DOHH2 (cell line): ENCODE results near the gene ADCY1.

Experiments used
- H3F3A ChIP-seq: fragments of 200-600 bp; sonication (generic), shearing (Covaris generic); 2 replicates; pipeline ENCODE4 v1.6.0; 2016; ENCODE audit warnings: antibody characterized with exemption, mild to moderate bottlenecking; ENCODE audit not compliant: control insufficient read depth, insufficient read depth
- H3K27ac ChIP-seq: fragments of 200-600 bp; sonication (generic); 2 replicates; pipeline ENCODE4 v1.5.1; 2014; ENCODE audit warnings: low read depth, mild to moderate bottlenecking, low read length, moderate library complexity
- H3K27me3 ChIP-seq: fragments of 200-600 bp; sonication (generic); 2 replicates; pipeline ENCODE4 v1.6.1; 2014; ENCODE audit warnings: mild to moderate bottlenecking, low read length, mixed read lengths; ENCODE audit not compliant: control insufficient read depth
- H3K36me3 ChIP-seq: fragments of 200-600 bp; sonication (generic); 2 replicates; pipeline ENCODE4 v1.6.1; 2014; ENCODE audit warnings: mild to moderate bottlenecking, low read length, moderate library complexity, mixed read lengths; ENCODE audit not compliant: control insufficient read depth
- H3K4me1 ChIP-seq: fragments of 200-600 bp; sonication (generic); 2 replicates; pipeline ENCODE4 v1.6.1; 2014; ENCODE audit warnings: mild to moderate bottlenecking, low read length, mixed read lengths; ENCODE audit not compliant: control insufficient read depth
- H3K4me2 ChIP-seq: fragments of 200-600 bp; sonication (generic); 2 replicates; pipeline ENCODE4 v1.6.0; 2014; ENCODE audit warnings: mild to moderate bottlenecking, low read length, moderate library complexity
- H3K4me3 ChIP-seq: fragments of 200-600 bp; sonication (generic); 2 replicates; pipeline ENCODE4 v1.5.1; 2014; ENCODE audit warnings: mild to moderate bottlenecking, low read length, mixed read lengths
- H3K79me2 ChIP-seq: fragments of 200-600 bp; sonication (generic); 2 replicates; pipeline ENCODE4 v1.6.1; 2014; ENCODE audit warnings: mild to moderate bottlenecking, low read length, mixed read lengths; ENCODE audit not compliant: control insufficient read depth
- H3K9me2 ChIP-seq: fragments of 200-600 bp; sonication (generic); replicated peaks from 2 replicates; pipeline ENCODE4 v1.6.1; 2014; ENCODE audit warnings: mild to moderate bottlenecking, low read length, mixed read lengths; ENCODE audit not compliant: control insufficient read depth
- H3K9me3 ChIP-seq: fragments of 200-600 bp; sonication (generic); 2 replicates; pipeline ENCODE4 v1.6.1; 2014; ENCODE audit warnings: antibody characterized with exemption, low read length, mixed read lengths; ENCODE audit not compliant: control insufficient read depth, insufficient read depth
- H4K20me1 ChIP-seq: fragments of 200-600 bp; sonication (generic); 2 replicates; pipeline ENCODE4 v1.6.0; 2014; ENCODE audit warnings: low read depth, mild to moderate bottlenecking, antibody characterized with exemption, low read length, moderate library complexity; ENCODE audit not compliant: control insufficient read depth, insufficient read depth
- CTCF ChIP-seq: fragments of 200-600 bp; sonication (generic); IDR thresholded peaks from one replicate; pipeline ENCODE4 v1.5.1; 2014; ENCODE audit warnings: antibody characterized with exemption, mild to moderate bottlenecking, low read depth, low read length; ENCODE audit not compliant: poor library complexity, severe bottlenecking
- EZH2phosphoT487 ChIP-seq: fragments of 200-600 bp; sonication (generic); IDR thresholded peaks from 2 replicates; pipeline ENCODE4 v1.6.1; 2017; ENCODE audit warnings: borderline replicate concordance, mild to moderate bottlenecking, antibody characterized with exemption, low read length, moderate library complexity, mixed read lengths

Gene ADCY1

DNA sequence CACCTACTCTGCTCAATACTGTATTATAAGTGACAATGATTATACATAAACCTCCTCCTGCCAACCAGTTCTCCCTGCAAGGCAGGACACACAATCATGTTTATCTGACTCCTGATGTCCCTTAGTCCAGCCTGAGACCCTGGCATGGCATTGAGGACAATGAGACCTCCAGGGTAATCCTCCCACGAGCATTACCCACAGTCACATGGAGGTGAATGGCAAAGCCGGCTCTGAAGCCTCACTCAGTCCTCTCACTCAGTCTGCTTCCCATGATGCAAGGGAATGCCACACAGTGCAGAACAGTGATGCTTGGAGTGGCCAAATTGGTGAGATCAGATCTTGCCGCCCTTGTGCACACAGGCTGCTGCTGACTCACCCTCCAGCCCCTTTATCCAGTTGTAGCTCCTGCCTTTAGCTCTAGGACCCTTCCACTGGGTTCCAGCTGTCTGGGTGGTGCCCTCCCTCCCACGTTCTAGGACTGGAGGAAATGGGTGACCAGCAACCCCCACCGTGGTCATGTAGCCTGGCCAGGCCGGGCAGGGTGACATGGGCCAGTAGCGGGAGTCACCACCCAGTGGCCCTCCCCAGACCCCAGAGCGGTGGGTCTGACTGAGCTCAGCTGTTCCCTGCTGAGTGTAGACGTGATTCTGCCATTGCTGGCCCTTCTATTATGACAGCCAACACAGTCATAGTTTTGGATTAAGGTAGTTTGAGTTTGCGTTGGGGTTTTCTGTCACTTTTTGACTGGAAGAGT is 5.5 kb upstream of the ADCY1 start:
- no peaks in the 10 kb centered on the region for H3K79me2 ChIP-seq
- H3K4me2 ChIP-seq = no peak overlapping the region
- H3K4me3 ChIP-seq = no peak overlapping the region
- no peaks in the 10 kb centered on the region for H3K9me3 ChIP-seq
- H3F3A ChIP-seq = no peaks in the 10 kb centered on the region
- no peaks in the 10 kb centered on the region for H3K9me2 ChIP-seq
- peaks cover 13% of the 10 kb centered on the region for H3K27me3 ChIP-seq
- H4K20me1 ChIP-seq = no peaks in the 10 kb centered on the region
- H3K4me1 ChIP-seq = no peaks in the 10 kb centered on the region
- no peak overlapping the region for H3K27ac ChIP-seq
- TF ChIP-seq CTCF = no peak
- no peak for TF ChIP-seq EZH2phosphoT487
- H3K36me3 ChIP-seq = no peaks in the 10 kb centered on the region

DNA sequence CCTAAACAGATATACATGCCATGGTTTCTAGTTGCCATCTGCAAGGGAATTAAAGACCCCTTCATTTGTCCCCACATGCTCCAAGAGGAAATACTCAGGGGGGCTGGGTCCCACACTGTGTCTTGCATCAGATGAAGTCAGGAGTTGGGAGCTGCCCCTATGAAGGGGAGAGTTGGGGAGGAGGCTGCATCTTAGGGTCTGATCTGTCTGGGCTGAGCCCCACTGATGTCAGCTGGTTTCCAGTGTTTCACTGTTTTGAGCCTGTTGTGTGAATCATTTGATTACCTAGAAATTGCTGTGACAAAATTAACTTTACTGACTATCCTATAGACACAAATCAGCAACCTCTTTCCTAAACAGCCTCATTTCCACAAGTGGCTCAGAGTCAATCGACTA is 4.9 kb upstream of the ADCY1 start:
- Histone ChIP-seq H3K4me1 (no peaks in the 10 kb centered on the region), H3K27ac (no peak overlapping the region), H3K36me3 (no peaks in the 10 kb centered on the region), H3K4me2 (no peak overlapping the region), H3K79me2 (no peaks in the 10 kb centered on the region), H3K9me3 (no peaks in the 10 kb centered on the region), H3F3A (no peaks in the 10 kb centered on the region), H4K20me1 (no peaks in the 10 kb centered on the region), H3K9me2 (no peaks in the 10 kb centered on the region), H3K27me3 (peaks cover 16% of the 10 kb centered on the region), H3K4me3 (no peak overlapping the region)
- TF ChIP-seq CTCF = no peak
- TF ChIP-seq EZH2phosphoT487 = no peak

DNA sequence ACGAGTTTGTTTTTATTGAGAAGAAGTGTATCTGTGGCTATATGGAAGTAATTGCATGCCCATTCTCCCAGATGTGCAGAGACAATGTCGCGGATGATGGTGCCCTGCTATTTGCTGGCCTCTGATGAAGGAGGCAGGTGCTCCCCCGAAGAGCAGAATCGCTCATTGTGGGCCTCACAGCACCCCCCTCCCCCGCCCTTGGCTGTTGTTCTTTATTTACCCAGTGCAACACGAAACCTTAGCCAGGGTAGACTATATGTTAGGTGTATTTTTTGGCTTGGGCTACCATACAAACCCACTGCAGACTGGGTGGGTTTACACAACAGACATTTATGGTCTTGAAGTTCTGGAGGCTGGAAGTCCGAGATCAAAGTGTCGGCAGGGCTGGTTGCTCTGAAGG is 3.4 kb upstream of the ADCY1 start:
- no peaks in the 10 kb centered on the region for H4K20me1 ChIP-seq
- H3K4me2 ChIP-seq = no peak overlapping the region
- peaks cover 28% of the 10 kb centered on the region for H3K27me3 ChIP-seq
- H3K36me3 ChIP-seq = no peaks in the 10 kb centered on the region
- H3K27ac ChIP-seq = no peak overlapping the region
- no peaks in the 10 kb centered on the region for H3K9me2 ChIP-seq
- H3K4me3 ChIP-seq = no peak overlapping the region
- H3K4me1 ChIP-seq = no peaks in the 10 kb centered on the region
- H3K9me3 ChIP-seq = no peaks in the 10 kb centered on the region
- H3F3A ChIP-seq = no peaks in the 10 kb centered on the region
- TF ChIP-seq CTCF = no peak
- no peak for TF ChIP-seq EZH2phosphoT487
- no peaks in the 10 kb centered on the region for H3K79me2 ChIP-seq
